H9 (cell line): ENCODE data around the gene MAPT. TPM values are rescaled to one million over a fixed set of nuclear protein-coding genes. Genes with fewer than 3 reads are reported as not detected.

Experiments used
- DNase-seq: peaks from one replicate; pipeline ENCODE4 v3.0.0-alpha.2; 2017
- H2AFZ ChIP-seq: one replicate; pipeline ENCODE4 v1.6.1; 2013; ENCODE audit warnings: mild to moderate bottlenecking, low read length, control low read depth, moderate library complexity
- H2AK5ac ChIP-seq: 2 replicates; pipeline ENCODE4 v1.6.1; 2013; ENCODE audit warnings: low read length, control low read depth, mixed read lengths; ENCODE audit not compliant: insufficient read length
- H2BK120ac ChIP-seq: one replicate; pipeline ENCODE4 v1.6.1; 2013; ENCODE audit warnings: low read depth, mild to moderate bottlenecking, low read length, control low read depth, inconsistent platforms; ENCODE audit not compliant: poor library complexity, severe bottlenecking
- H2BK12ac ChIP-seq: 2 replicates; pipeline ENCODE4 v1.6.1; 2013; ENCODE audit warnings: low read length, control low read depth, mixed read lengths, low read depth; ENCODE audit not compliant: insufficient read length
- H2BK15ac ChIP-seq: 2 replicates; pipeline ENCODE4 v1.6.1; 2013; ENCODE audit warnings: low read depth, low read length, control low read depth
- H2BK20ac ChIP-seq: one replicate; pipeline ENCODE4 v1.6.1; 2013; ENCODE audit warnings: low read depth, mild to moderate bottlenecking, low read length, control low read depth, inconsistent platforms; ENCODE audit not compliant: poor library complexity, severe bottlenecking
- H2BK5ac ChIP-seq: 2 replicates; pipeline ENCODE4 v1.6.1; 2013; ENCODE audit warnings: low read length, control low read depth, mixed read lengths; ENCODE audit not compliant: insufficient read length
- H3K14ac ChIP-seq: 2 replicates; pipeline ENCODE4 v1.6.1; 2013; ENCODE audit warnings: low read length, control low read depth; ENCODE audit not compliant: insufficient read depth
- H3K18ac ChIP-seq: 2 replicates; pipeline ENCODE4 v1.6.1; 2013; ENCODE audit warnings: low read depth, mild to moderate bottlenecking, mixed read lengths, low read length, control low read depth; ENCODE audit not compliant: insufficient read length
- H3K23ac ChIP-seq: 2 replicates; pipeline ENCODE4 v1.6.1; 2013; ENCODE audit warnings: low read length, control low read depth, mixed read lengths, low read depth; ENCODE audit not compliant: insufficient read length
- H3K23me2 ChIP-seq: 2 replicates; pipeline ENCODE4 v1.6.1; 2013; ENCODE audit warnings: low read depth, mild to moderate bottlenecking, mixed read lengths, low read length, control low read depth; ENCODE audit not compliant: insufficient read length, poor library complexity, severe bottlenecking
- H3K27ac ChIP-seq: 2 replicates; pipeline ENCODE4 v1.5.1; 2013; ENCODE audit warnings: low read length, control low read depth, mixed read lengths, low read depth; ENCODE audit not compliant: insufficient read length
- H3K27me3 ChIP-seq: 2 replicates; pipeline ENCODE4 v1.6.1; 2013; ENCODE audit warnings: low read length, control low read depth, inconsistent platforms; ENCODE audit not compliant: insufficient read depth
- H3K4ac ChIP-seq: 2 replicates; pipeline ENCODE4 v1.6.1; 2013; ENCODE audit warnings: low read depth, mild to moderate bottlenecking, control low read depth, inconsistent platforms, low read length, moderate library complexity
- H3K4me1 ChIP-seq: 2 replicates; pipeline ENCODE4 v1.6.1; 2013; ENCODE audit warnings: low read length, control low read depth, inconsistent platforms; ENCODE audit not compliant: insufficient read depth
- H3K4me2 ChIP-seq: 2 replicates; pipeline ENCODE4 v1.6.1; 2013; ENCODE audit warnings: low read length, control low read depth, mixed read lengths; ENCODE audit not compliant: insufficient read length, insufficient read depth
- H3K56ac ChIP-seq: 2 replicates; pipeline ENCODE4 v1.6.1; 2013; ENCODE audit warnings: low read depth, mild to moderate bottlenecking, mixed read lengths, low read length, control low read depth; ENCODE audit not compliant: insufficient read length
- H3K79me1 ChIP-seq: 2 replicates; pipeline ENCODE4 v1.6.1; 2013; ENCODE audit warnings: low read depth, mild to moderate bottlenecking, moderate library complexity, low read length, control low read depth, inconsistent platforms; ENCODE audit not compliant: insufficient read depth, poor library complexity, severe bottlenecking
- H3K79me2 ChIP-seq: 2 replicates; pipeline ENCODE4 v1.6.1; 2013; ENCODE audit warnings: low read length, control low read depth, inconsistent platforms; ENCODE audit not compliant: insufficient read depth
- H3K9ac ChIP-seq: 2 replicates; pipeline ENCODE4 v1.6.1; 2013; ENCODE audit warnings: low read length, control low read depth, mixed read lengths; ENCODE audit not compliant: insufficient read length; ENCODE audit errors: extremely low read depth
- H3K9me3 ChIP-seq: one replicate; pipeline ENCODE4 v1.6.1; 2013; ENCODE audit warnings: low read depth, low read length, inconsistent platforms; ENCODE audit not compliant: control insufficient read depth
- H3T11ph ChIP-seq: one replicate; pipeline ENCODE4 v1.6.1; 2013; ENCODE audit warnings: mild to moderate bottlenecking, low read length, control low read depth, inconsistent platforms
- H4K20me1 ChIP-seq: one replicate; pipeline ENCODE4 v1.6.1; 2013; ENCODE audit not compliant: control insufficient read depth, insufficient read length, insufficient read depth
- H4K5ac ChIP-seq: 2 replicates; pipeline ENCODE4 v1.6.1; 2013; ENCODE audit warnings: low read depth, mild to moderate bottlenecking, mixed read lengths, low read length, control low read depth; ENCODE audit not compliant: insufficient read length
- H4K8ac ChIP-seq: replicated peaks from 2 replicates; pipeline ENCODE4 v1.6.1; 2013; ENCODE audit warnings: low read length, control low read depth, mixed read lengths, low read depth; ENCODE audit not compliant: insufficient read length
- H4K91ac ChIP-seq: 2 replicates; pipeline ENCODE4 v1.6.1; 2013; ENCODE audit warnings: low read depth, mild to moderate bottlenecking, moderate library complexity, mixed read lengths, low read length, control low read depth; ENCODE audit not compliant: insufficient read length
- H3K27ac Mint-ChIP-seq, 3 experiments: 2 replicates in 2 of 3; 3 replicates in 1 of 3; pipeline ENCODE4 v1.8.0; 2020 to 2021; ENCODE audit warnings: mixed read lengths in 3 of 3, mild to moderate bottlenecking in 1 of 3, moderate library complexity in 1 of 3
- H3K27me3 Mint-ChIP-seq: 2 replicates; pipeline ENCODE4 v1.8.0; 2021; ENCODE audit warnings: low read depth, mild to moderate bottlenecking, moderate library complexity, mixed read lengths
- H3K36me3 Mint-ChIP-seq, 3 experiments: 2 replicates in 2 of 3; 3 replicates in 1 of 3; pipeline ENCODE4 v1.8.0; 2020 to 2021; ENCODE audit warnings: low read depth in 3 of 3, mixed read lengths in 3 of 3; ENCODE audit not compliant: insufficient read depth in 1 of 3
- H3K4me1 Mint-ChIP-seq, 2 experiments: 2 replicates each; pipeline ENCODE4 v1.8.0; 2020; ENCODE audit warnings: mixed read lengths in 2 of 2
- H3K4me3 Mint-ChIP-seq, 2 experiments: 2 replicates in 1 of 2; 3 replicates in 1 of 2; pipeline ENCODE4 v1.8.0; 2020 to 2021; ENCODE audit warnings: mild to moderate bottlenecking in 2 of 2, mixed read lengths in 2 of 2, moderate library complexity in 1 of 2
- H3K9me3 Mint-ChIP-seq, 2 experiments: 2 replicates in 1 of 2; 3 replicates in 1 of 2; pipeline ENCODE4 v1.8.0; 2020; ENCODE audit warnings: mild to moderate bottlenecking in 2 of 2, mixed read lengths in 2 of 2, moderate library complexity in 1 of 2
- CTCF ChIP-seq: fragments of 200-600 bp; sonication (generic); conservative IDR thresholded peaks from 3 replicates; pipeline ENCODE4 v1.8.0; 2021; ENCODE audit warnings: antibody characterized with exemption, mild to moderate bottlenecking
- WGBS: extraction: QIAGEN DNeasy Blood & Tissue Kit; methylation state at CpG from one replicate; pipeline ENCODE4 v1.1.7; 2013; ENCODE audit warnings: missing lambda C conversion rate, low lambda C conversion rate, mixed read lengths; ENCODE audit not compliant: insufficient read length; ENCODE audit errors: extremely low coverage; 5-methylcytosine and 5-hydroxymethylcytosine counted together
- total RNA-seq: library from RNA; stranded (reverse); gene quantifications from 2 replicates; pipeline ENCODE4 v1.2.1, GENCODE V29; 2021

MAPT gene
- total RNA-seq, 1 experiment from 2014 or later, result 1.6 TPM

GRCh38 chr17:46072998-46073397 is 178.6 kb downstream of the MAPT start:
- H3K27ac ChIP-seq, result no peak overlapping the region
- H3K14ac ChIP-seq, result no peak overlapping the region
- H2AK5ac ChIP-seq, result no peak overlapping the region
- H3K9ac ChIP-seq, result no peak overlapping the region
- no peak for TF ChIP-seq CTCF
- no peak overlapping the region for H3K56ac ChIP-seq
- Mint-ChIP-seq H3K9me3 (peaks cover 6 to 10% of the 10 kb centered on the region in 2 experiments; a peak in 4 of 5 replicates), H3K36me3 (peaks cover 9 to 26% (median 21%) of the 10 kb centered on the region in 3 experiments), H3K27me3 (no peaks in the 10 kb centered on the region), H3K27ac (peak overlapping the region in 1 of 3 experiments; percentile 67; a peak in 3 of 7 replicates), H3K4me1 (peaks cover 35 to 38% of the 10 kb centered on the region in 2 experiments), H3K4me3 (no peak overlapping the region)
- H4K91ac ChIP-seq, result no peak overlapping the region
- no peak overlapping the region for H2BK20ac ChIP-seq
- no peaks in the 10 kb centered on the region for H3K79me1 ChIP-seq
- H2BK15ac ChIP-seq, result no peak overlapping the region
- no peak overlapping the region for H3K23ac ChIP-seq
- H3K4ac ChIP-seq, result no peak overlapping the region
- no peak overlapping the region for H2BK120ac ChIP-seq
- no peak overlapping the region for H4K8ac ChIP-seq
- DNase-seq, result no peak
- no peaks in the 10 kb centered on the region for H4K20me1 ChIP-seq
- H3K4me1 ChIP-seq, result peaks cover 3% of the 10 kb centered on the region; the same call in 1 of the 2 replicates
- H3K9me3 ChIP-seq, result no peaks in the 10 kb centered on the region
- H3K79me2 ChIP-seq, result peaks cover 8% of the 10 kb centered on the region; the same call in 1 of the 2 replicates
- no peak overlapping the region for H2BK5ac ChIP-seq
- no peak overlapping the region for H3K18ac ChIP-seq
- no peak overlapping the region for H3T11ph ChIP-seq
- WGBS, result no CpG with 5 or more reads among the region's 1 CpG
- no peak overlapping the region for H2BK12ac ChIP-seq
- H3K4me2 ChIP-seq, result no peak overlapping the region
- no peaks in the 10 kb centered on the region for H3K27me3 ChIP-seq
- no peak overlapping the region for H2AFZ ChIP-seq
- no peak overlapping the region for H4K5ac ChIP-seq
- H3K23me2 ChIP-seq, result no peaks in the 10 kb centered on the region
